Fibroblast of pulmonary artery (primary cell): ENCODE data around the gene SFXN1.
"Not testable (repeated sequence)": the region's sequence is repeated elsewhere in the genome, so short reads cannot be mapped to it uniquely, and the experiment has no call there.

Experiments used
- DNase-seq: peaks from one replicate; pipeline ENCODE4 v3.0.0-alpha.2; 2010; ENCODE audit warnings: low read depth
- H3K4me3 ChIP-seq: replicated peaks from 2 replicates; pipeline ENCODE4 v1.5.1; 2011; ENCODE audit warnings: low read depth, mild to moderate bottlenecking, control low read depth, low read length, moderate library complexity
- TF ChIP-seq, protein P1 (sequence below): IDR thresholded peaks from 2 replicates; pipeline ENCODE4 v1.5.1; 2011; ENCODE audit warnings: mild to moderate bottlenecking, control low read depth, low read length, inconsistent platforms; ENCODE audit errors: missing control alignments

SFXN1 gene

DNA sequence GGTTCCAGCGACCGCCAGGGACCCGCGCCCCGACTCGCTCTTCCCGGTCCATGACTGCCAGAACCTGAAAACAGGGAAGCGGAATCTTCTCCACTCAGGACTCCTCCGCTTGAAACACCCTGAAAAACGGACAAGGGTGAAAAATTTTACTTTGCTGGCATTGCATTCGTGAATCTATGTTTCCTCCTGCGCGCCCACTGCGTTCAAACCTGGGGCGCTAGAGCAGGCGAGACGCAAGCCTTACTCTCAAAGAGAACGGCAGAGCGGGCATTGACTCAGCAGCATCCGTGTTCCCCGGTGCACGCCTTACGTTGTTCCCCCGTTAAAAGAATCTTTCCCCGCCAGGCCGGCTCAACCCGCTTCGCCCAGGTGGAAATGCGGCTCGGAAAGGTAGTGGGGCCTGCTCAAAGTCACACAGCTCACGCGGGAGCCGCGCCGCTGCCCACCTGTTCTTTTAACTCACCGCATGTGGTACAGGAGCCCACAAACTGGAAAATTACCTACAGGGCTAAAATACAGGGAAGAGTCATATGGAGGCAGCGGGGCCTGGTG is 33.4 kb upstream of the SFXN1 start:
- no peak for DNase-seq
- no peak overlapping the region for H3K4me3 ChIP-seq
- TF ChIP-seq, protein P1, sequence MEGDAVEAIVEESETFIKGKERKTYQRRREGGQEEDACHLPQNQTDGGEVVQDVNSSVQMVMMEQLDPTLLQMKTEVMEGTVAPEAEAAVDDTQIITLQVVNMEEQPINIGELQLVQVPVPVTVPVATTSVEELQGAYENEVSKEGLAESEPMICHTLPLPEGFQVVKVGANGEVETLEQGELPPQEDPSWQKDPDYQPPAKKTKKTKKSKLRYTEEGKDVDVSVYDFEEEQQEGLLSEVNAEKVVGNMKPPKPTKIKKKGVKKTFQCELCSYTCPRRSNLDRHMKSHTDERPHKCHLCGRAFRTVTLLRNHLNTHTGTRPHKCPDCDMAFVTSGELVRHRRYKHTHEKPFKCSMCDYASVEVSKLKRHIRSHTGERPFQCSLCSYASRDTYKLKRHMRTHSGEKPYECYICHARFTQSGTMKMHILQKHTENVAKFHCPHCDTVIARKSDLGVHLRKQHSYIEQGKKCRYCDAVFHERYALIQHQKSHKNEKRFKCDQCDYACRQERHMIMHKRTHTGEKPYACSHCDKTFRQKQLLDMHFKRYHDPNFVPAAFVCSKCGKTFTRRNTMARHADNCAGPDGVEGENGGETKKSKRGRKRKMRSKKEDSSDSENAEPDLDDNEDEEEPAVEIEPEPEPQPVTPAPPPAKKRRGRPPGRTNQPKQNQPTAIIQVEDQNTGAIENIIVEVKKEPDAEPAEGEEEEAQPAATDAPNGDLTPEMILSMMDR = no peak

DNA sequence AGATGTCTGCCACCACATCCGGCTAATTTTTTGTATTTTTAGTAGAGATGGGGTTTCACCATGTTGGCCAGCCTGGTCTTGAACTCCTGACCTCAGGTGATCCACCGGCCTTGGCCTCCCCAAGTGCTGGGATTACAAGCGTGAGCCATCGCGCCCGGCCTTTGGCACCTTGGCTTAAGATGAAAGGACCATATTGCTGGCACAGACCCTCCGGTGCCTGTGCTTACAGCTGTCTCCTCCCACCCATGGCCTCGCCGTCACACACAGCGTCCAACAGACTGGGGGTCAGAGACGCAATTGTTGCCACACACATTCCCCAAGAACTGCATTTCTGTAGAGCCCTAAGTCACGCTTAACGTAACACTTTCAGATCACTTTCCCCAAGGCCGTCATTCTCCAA is 32.0 kb upstream of the SFXN1 start:
- not testable (repeated sequence) for DNase-seq, H3K4me3 ChIP-seq

DNA sequence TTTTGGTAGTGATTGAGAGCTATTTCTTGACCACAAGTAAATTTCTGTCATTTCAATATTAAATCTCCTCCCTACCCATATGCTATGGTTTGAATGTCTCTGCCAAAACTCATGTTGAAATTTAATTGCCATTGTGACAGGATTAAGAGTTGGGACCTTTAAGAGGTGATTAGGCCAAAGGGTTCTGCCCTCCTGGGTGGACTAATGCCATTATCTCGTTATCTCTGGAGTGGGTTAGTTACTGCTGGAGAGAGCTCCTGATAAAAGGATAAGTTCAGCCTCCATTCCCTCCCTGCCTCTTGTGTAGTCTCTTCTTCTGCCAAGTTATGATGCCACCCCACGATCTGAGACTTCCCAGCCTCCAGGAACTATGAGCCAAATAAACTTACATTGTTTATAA is 30.8 kb upstream of the SFXN1 start:
- DNase-seq = no peak
- TF ChIP-seq, protein P1 = no peak
- H3K4me3 ChIP-seq = no peak overlapping the region

DNA sequence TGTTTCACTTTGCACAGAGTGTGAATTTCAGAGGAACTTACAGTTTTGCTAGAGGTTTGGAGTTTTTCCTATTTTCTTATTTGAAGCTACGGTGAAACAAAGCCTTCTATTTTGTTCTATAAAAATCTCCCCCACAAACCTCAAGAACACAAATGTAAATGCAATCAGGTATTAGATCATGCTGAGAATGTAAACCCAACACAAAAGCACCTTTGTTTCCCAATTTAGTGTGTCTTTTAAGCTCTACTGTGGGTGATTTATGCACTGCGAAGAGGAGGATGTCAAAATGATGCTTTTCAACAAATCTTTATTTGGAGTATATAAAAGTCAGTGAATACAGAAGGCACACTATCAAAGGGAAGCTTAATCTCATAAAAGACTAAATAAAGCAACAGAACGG is 30.1 kb upstream of the SFXN1 start:
- TF ChIP-seq, protein P1 = no peak
- H3K4me3 ChIP-seq = no peak overlapping the region
- DNase-seq = no peak

DNA sequence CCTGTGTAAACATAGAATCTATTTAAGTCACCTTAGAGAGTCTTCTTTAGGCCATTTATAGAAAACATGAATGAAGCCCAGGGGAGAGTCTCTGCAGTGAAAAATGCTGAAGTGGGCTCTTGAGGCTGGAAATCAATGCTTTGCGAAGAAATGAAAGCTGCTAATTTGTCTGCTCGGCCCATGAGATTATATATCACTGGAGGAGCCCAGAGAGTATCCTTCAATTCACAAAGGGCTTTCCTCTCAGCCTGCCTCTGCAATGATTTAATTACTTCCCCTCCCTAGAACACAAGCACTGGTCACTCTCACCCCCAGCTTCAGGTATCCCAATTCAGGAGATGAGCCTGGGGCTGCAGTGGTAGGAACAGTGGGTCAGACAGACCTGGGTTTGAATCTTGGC is 26.2 kb upstream of the SFXN1 start:
- no peak overlapping the region for H3K4me3 ChIP-seq
- no peak for DNase-seq
- TF ChIP-seq, protein P1 = no peak

DNA sequence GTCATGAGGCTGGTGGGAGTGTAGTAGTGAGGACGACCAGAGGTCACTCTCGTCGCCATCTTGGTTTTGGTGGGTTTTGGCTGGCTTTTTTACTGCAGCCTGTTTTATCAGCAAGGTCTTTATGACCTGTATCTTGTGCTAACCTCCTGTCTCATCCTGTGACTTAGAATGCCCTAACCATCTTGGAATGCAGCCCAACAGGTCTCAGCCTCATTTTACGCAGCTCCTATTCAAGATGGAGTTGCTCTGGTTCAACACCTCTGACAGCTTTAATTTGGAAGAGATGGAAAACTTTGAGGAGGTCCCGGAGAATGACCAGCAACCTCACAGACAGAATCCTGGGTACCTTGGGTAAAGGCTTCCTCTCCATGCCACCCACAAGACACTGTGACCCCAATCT is 24.0 kb upstream of the SFXN1 start:
- not testable (repeated sequence) for H3K4me3 ChIP-seq

DNA sequence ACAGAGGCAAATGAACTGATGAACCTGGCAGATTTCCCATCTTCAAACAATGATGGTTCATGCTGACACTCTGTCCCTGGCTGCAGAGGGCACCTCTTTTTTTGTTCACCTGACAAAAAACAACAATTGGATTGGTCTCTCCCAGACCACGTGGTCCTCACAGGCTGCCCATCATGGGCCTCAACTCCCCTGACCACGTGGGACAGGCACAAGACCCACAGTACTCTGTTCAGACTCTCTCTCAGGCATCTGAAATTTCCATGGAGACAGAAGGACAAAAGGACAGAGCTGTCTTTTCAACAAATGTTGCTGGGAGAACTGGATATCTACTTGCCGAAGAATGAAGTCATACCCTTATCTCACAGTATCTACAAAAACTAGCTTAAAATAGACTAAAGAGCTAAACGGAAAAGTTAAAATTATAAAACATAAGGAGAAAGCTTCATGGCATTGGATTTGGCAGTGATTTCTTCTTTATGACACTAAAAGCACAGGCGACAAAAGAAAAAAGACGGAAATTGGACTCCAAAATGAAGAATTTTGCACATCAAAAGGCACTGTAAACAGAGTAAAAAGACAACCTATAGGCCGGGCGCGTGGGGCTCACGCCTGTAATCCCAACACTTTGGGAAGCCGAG is 22.1 kb upstream of the SFXN1 start:
- TF ChIP-seq, protein P1 = no peak
- no peak for DNase-seq
- no peak overlapping the region for H3K4me3 ChIP-seq

More for the DNA sequence above, 24.0 kb upstream of the SFXN1 start:
- DNase-seq = not testable (repeated sequence)

DNA sequence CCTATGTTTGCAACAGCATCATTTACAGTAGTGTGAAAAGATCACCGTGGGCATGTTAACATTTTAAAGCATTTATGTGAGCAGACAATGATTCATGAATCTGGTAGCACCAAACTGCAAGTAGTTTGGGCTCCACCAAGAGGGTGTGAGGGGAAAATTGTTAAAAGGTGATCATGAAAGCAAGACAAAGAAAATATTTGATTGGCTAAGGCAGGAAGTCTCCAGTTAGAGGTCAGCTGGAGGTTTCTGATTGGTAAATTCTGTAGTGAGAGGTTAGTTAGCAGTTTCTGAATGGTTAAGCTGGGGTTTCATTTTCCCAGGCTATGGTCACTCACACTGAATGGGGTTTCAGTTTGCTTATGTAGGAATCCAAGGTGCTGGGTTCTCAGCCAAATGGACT is 20.9 kb upstream of the SFXN1 start:
- TF ChIP-seq, protein P1 = no peak
- no peak overlapping the region for H3K4me3 ChIP-seq
- no peak for DNase-seq
